HL-60/S4 treated with retinoic acid at 250 ng/mL for 4 days and 3 days (cell line): ENCODE results near the gene FBXL17.

ENCODE experiments used
- in situ Hi-C: fragments of 300-500 bp; cut with MboI; formaldehyde crosslinking; loops from 2 replicates; pipeline ENCODE4 v1.7.0; 2022; ENCODE audit warnings: low sequenced_read_pairs

The FBXL17 gene

DNA sequence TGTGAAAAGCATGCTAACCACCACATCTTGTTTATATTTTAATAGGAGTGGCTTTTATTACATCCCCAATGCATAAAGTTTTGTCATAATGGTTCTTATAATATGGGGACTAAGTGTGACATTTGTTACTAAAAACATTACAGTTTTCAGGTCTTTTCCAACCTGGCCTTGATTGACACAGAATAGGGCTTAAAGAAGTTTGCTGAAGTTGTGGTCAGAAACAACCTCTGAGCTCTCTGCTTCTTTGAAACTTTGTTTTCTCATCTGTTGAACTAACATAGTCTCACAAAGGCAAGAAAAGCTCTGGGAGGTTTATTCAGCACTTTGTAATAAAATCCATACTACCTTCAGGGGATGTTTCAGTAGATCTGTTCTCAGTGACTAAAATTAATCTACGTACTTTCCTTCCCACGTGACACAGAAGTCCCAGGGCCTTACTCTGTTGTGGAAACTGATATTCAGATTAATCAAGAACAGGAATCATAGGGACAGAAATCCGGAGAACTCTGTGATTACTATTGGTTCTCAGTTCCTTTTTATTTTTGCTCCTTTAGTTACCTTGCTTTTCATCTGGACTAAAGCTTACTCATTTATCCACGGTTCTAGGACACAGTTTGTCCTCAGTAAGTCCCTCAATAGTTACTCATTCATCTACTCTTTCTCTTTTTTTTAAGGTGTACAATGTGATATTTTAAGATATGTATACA lies 422.2 kb downstream of the FBXL17 start:
- in situ Hi-C loops = no loop called here

DNA sequence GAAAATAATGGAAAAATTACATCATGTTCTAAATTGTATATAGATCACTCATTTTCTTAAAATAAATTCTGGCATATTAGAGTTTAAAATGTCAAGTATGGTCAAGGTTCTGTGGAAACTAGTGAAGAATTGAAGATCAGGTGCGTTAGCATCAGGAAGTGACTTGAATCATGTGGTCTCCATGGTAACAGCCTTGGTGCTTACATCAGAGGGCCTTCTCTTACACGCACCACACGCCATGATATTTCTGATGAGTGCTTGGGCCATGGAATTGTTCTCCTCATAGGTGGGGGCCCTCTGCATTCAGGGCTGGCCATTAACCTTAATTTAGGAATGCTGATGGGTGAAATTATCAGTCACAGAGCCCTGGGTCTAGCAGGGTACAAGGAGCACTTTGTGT lies 423.0 kb downstream of the FBXL17 start:
- in situ Hi-C loops = no loop called here

DNA sequence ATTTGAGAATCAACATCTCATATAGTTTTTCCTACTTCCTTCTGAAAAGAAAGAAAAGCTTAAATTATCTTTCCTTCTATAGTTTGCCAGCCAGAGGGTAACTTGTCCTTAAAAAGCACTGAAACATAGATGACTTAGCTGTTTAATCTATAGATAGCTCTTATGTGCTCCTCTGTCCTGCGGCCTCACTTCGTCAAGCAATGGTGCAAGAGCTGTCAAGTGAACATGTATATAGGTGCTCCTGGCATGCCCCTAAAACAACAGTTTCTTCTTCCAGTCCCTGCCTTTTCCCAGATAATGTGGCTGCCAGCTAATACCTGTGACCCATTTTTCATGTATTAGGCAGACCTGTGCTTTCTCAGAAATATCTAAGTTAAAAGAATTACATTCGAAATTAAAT lies 423.5 kb downstream of the FBXL17 start:
- in situ Hi-C loops = no loop called here

DNA sequence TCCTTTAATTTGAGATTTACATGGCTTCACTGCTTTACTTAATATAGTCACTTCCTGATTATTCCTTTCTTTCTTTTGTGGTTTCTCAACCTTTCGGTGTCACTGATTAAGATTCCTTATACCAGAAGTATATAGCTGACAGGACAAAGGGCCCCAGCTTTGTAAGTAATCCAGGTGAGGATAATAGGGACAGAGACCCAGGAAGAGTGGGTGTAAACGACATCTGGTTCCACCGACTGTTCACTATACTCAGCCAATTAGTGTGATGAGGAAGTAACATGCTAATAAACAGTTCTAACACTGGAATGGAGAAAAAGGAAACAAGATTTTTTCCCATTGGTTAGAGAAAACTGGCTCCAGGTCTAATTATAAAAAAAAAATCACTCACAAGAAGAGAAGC lies 424.8 kb downstream of the FBXL17 start:
- in situ Hi-C loops = no loop called here

DNA sequence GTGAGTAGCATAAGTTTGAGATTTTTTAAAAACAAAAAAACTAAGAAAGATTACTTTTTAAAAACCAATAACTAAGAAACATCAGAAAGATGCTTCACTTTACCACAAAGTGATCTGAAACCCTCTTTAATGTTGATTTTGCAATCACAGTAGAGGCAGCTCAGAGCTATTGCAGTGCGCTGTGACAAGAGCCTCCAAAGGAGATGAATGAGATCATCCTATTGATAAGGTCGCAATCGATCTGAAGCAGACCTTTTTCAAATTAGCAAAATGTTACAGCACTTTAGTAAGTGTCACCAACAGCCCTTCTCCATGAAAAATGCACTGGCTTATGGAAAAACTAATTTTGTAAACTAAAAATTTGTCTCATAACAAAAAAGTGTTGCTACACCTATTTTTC lies 426.6 kb downstream of the FBXL17 start:
- in situ Hi-C loops = no loop called here

DNA sequence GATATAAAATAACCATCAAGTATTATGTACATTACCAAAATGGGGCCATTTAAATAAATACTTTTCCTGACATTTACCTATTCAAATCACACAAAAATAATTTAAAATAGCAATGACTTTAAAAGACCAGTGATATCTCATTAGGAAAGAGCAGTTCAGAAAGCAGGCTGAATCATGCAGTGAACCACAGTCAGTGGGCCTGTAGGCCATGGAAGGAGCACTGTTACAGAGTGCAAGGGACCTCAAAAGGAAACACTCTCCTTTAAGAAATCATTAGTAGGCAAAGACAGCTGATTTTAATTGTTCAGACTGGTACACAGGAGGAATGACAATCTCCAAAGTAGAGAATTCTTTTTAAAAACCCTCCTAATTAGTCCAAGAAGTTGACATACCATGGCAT lies 427.6 kb downstream of the FBXL17 start:
- in situ Hi-C loops = no loop called here

DNA sequence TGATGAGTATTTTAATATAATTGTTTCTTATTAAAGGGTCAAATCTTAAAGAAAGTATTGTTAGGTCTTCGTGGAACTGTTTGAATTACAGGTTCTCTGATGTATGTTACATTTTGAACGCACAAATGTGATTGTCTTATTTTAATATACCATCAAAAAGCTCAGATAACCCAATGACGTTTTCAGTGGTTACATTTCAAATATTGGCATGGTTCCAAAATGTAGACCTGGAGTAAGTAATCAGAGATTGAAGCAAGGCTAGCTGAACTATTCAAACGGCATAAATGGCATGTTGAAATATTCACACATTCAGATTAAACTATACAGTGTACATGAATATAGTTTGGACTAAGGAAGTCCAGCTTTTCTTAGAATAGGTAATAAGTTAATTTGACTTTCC lies 429.4 kb downstream of the FBXL17 start:
- in situ Hi-C loops = no loop called here

DNA sequence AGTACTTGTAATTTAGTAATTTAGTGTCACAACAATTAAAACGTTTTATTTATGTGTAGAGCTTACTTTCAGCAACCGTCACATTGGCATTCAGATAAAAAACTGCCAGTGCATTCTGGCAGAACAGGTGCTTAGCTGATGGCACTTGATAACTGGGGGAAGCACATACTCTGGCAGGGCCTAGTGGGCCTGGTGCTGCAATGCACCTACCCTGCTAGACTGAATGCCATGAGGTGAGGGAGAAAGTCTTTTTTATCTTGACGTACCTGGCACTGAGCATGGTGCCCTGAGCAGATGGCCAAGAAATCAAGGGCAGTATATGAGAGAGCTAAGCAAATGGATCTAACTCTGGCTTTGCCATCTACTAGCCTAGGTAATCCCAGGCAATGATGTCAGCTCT lies 430.6 kb downstream of the FBXL17 start:
- in situ Hi-C loops = no loop called here

DNA sequence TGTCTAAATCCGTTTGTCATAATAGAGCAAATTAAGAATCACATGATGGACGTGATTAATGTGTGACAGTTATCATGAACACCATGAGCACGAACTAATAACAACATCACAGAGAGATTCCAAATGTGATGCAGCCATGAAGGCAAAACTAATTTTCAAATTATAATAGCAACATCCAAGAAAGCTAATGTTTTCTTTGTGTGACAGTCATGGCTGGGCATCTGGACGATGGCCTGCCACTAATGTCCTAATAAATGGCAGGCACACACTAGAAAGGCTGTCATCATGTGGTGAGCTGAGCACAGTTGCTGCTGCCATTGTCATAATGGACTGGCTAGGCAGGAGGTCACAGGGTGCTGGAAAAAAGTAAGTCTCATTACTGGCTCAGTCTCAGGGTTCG lies 431.1 kb downstream of the FBXL17 start:
- in situ Hi-C loops = no loop called here

DNA sequence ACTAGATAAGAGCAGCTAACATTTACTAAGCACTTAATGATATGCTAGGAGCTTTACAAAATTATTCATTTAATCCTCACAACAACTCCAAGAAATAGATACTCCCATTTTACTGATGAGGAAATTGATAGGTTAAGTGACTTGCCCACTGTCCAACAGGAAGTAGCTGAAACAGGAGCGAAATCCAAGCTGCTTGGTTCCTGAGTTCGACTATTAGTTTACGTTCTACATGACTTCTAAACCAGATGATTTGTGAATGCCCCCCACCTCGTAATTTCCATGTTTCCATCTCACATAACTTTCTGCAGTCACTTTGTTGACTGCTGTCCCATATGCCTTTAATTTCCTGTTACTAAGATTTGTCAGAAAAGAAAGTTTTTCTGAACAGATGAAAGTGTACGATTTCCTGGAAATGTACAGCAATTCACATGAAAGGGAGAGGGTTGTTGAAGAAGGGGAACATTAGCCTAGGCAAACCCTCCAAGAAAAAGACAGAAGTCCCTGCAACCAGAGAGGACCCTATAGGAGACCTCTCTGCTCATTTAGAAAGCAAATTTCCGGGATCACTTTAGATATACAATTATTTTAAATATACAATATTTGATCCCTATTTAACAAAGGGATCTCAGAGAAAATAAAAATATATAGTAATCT lies 432.1 kb downstream of the FBXL17 start:
- in situ Hi-C loops = no loop called here

DNA sequence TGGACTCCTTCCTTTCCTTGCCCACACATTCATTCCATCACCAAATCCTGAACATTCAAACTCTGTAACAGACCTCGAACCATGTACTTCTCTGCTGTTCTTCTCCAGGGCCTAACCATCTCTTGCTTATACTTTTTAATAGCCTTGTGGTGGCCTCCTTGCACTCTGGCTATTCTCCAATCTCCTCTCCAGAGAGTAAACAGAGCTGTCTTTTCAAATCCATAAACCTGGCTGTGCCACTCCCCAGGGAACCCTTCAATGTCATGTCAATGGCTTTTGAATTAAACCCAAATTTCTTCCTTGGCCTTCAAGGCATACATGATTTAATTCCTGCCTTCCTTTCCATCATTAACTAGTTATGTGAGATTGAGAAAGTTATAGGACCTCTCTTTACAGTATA lies 433.5 kb downstream of the FBXL17 start:
- in situ Hi-C loops = no loop called here

DNA sequence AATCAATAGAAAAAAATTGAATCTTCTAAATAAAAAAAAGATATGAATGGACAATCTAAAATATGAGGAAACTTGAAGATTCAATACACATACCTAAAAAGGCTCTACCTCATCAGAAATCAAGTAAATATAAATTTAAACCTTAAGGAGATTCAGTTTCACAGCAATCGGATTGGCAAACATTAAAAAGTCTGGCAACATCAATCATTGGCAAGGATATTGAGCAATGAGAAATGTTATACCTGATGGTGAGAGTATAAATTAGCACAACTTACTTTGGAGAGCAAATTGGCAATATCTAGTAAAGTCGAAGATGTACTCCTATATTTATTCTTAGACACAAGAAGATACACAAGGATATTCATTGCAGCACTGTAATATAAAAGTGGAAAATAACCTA lies 436.8 kb downstream of the FBXL17 start:
- in situ Hi-C loops = no loop called here

DNA sequence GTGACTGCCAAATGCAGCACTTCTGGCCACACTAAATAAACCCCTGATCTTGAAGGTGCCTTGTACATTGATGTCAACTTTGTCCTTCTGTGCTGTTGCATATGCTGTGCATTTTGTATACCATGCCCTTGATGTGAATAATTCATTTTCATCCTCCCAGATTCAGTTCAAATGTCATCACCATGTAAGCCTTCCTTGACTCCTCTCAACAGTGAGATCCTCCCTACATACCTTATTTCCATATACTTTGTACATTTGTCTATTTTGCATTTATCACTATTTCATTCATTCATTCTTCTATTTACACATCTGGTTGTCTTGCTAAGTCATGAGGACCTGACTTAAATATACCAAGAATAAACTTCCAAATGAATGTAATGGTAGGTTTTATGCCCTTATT lies 438.0 kb downstream of the FBXL17 start:
- in situ Hi-C loops = no loop called here

DNA sequence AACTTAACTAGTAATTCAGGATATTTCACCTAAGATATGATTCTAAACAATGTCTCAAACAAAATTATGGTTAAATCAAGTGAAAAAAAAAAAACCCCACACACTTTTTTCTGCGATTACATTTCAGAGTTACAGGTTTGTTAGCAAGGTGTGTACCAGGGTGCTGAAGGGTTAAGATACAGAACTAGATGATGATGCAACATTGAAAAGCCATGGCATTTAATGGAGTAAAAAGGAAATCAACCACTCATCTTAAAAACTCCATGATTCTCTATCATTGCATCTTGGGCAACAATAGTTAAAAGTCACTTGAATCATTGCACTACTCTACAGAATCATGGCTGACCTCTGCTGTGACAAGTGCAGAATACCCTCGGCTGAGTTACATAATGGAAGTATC lies 440.9 kb downstream of the FBXL17 start:
- in situ Hi-C loops = no loop called here

DNA sequence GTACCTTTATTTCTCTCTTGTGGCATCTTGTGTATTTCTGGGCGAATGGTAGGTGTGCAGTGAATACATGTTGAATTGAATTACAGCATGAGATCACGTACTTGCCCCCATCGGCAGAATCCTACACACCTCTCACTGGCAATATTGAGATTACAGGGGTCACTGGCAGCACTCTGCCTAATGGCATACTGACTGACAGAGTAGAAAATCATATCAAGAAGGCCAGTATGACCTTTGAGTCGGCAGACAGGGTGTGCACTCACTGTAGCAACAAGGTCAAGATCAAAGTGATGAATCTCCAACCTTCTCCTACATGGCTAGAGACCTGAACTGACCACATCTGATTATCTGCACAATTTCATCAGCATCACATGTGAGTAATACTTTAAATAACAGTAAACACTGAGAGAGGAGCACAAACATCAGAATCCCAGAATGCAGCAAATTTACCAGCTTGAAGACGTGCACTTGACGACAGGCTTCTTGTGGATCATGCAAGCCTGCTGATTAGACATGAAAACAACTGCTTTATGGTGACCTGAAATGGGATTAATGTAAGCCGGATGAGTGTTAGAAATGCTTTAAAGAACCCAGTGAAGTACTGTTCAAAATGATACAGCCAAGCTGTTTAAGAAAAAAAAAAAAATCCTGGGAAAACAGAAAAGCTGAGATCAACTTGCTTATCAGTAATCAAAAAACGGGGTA lies 444.1 kb downstream of the FBXL17 start:
- in situ Hi-C loops = no loop called here

DNA sequence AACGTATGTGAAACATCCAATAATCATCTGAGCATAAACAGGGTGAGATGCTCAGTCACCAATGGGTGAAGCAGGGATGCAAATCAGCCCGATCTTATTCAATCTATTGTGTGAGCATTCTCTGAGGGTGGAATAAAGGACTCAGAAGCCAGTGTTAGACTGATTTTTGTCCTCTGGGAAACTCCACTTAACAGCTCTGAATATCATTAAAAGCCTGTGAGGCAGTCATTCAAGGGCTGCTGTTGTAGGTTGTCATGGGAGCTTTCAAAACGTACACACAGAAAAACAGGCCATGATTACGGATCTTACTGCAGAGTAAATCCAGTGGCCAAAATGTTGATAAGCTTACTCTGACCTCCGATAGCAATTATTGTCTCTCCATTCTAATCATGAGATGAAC lies 444.7 kb downstream of the FBXL17 start:
- in situ Hi-C loops = no loop called here

DNA sequence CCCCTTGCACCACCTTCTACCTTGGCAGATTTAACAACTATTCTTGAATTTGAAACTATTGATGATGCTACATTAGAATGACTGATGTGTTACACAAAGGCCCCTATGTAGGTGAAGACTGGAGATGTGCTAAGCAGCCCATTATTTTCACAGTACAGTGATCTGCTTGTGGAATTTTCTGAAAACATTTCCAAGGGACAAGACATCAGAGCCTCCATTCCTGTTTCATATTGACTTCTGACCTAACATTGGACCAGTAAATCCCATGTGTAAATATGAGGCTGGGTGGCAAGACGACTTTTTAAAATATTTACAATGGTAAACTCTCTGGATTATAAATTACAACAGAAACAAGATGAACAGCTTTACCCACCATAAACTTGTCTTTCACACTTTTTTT lies 445.4 kb downstream of the FBXL17 start:
- in situ Hi-C loops = no loop called here

DNA sequence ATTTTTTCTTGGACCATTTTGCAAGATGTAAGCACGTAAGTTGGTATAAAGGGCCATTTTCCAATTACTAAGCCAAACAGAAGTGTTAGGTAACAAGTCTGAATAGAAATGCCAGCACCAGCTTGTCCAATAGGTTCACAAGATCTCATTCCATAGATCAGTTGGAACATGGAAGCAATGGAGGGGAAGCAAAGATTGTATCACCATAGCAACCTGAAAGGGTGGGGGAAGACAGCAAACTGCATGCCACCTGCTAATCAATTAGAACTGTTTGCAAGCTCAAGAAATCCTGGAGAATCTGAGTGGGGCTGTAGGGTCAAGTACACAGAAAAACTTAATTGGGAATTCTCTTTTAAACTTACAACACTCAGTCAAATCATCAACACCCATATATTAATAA lies 446.3 kb downstream of the FBXL17 start:
- in situ Hi-C loops = no loop called here

DNA sequence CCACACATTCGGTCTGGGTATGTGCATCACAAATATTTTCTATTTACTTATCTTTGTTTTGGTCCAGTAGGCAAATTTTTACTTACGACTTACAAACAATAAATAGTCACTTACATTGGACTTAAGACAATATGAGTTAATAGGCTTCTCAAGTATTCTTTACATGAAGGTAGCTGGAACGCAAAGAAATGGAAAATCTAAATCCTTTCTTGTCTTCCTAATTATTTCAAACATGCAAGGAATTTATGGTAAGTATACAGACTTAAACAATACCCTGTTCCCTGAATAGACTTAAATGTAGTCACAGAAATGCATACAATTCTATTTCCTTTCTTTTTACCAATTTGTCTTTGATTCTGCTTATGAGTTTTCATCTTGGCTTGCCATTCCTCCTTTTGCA lies 448.6 kb downstream of the FBXL17 start:
- in situ Hi-C loops = no loop called here

DNA sequence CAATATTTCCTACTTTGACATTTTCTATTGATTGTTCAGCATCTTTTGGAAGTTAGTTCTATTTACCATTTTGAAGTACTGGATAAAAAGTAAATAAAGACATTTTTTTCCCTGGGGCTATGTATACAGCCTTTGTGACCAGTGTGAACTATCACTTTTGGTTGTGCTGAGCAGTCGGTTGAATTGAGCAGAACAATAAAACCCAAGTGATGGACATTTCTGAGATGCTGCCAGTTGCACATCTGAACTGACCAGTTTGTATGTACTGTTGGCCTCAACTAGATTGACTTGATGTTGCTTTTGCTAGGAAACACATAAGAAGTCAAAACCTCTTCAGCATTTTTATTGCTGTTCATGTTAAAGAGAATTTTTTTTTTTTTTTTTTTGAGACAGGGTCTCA lies 451.0 kb downstream of the FBXL17 start:
- in situ Hi-C loops = no loop called here

DNA sequence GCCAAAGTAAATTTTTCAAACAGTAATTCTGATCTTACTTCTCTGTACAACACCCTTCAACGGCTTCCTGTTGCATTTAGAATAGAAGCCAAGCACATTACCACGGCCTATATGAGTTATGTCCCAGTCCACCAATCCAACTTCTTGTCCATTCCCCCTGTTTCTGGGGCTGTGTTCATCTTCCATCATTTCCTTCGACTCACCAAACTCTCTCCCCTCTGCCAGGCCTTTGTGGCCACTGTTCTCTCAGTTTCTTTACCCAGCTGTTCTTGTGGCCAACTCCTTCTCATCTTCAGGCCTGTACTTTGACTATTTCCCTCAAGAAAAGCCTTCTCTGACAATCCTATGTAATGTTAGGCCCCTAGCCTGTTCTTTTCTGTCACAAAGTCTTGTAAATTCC lies 451.8 kb downstream of the FBXL17 start:
- in situ Hi-C loops = no loop called here

DNA sequence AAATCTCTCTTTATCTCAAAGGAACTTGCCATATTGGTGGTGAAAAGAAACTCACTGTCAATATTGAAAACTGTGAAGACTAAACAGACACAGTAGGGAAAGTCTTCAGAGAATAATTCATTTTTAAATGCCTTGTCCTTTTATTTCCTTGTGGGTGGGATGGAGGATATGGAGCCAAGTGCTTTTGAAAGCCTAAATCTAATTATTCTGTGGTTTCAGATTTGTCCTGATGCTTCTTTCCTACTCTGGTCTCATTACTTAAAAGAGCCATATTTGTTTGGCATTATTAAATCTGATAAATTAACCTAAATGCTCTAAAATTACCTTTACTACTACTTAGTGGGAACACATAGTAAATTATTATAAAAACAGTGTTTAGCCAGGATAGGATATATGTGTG lies 452.8 kb downstream of the FBXL17 start:
- in situ Hi-C loops = no loop called here
